GM18870 (cell line): ENCODE results near the gene PIGS.
A peak's percentile ranks its signal among the peaks of the same experiment; 100 is the strongest.
"Not testable (repeated sequence)": the region's sequence is repeated elsewhere in the genome, so short reads cannot be mapped to it uniquely, and the experiment has no call there.

Experiments used
- ATAC-seq: cut with Tn5 transposase; IDR thresholded peaks from one replicate; pipeline ENCODE4 v1.9.1; 2021; ENCODE audit warnings: moderate library complexity; ENCODE audit not compliant: unreplicated experiment

Gene PIGS

GRCh38 chr17:28579526-28579925, 8.2 kb upstream of the PIGS start:
- no peak for ATAC-seq

GRCh38 chr17:28578246-28579195, 7.2 kb upstream of the PIGS start:
- ATAC-seq = no peak

- ATAC-seq = no peak
These were observed 6.1 kb upstream of the PIGS start for GRCh38 chr17:28577466-28577824.

GRCh38 chr17:28576758-28577465, 5.6 kb upstream of the PIGS start, which contains the start of gene ALDOC:
Gene ALDOC (minus strand): TSS chr17:28576895. CDS start chr17:28575532, 1,363 bp downstream.
- peak; percentile 68 for ATAC-seq

GRCh38 chr17:28576016-28576415, 4.7 kb upstream of the PIGS start:
- not testable (repeated sequence) for ATAC-seq

GRCh38 chr17:28575126-28575795, 3.9 kb upstream of the PIGS start:
- ATAC-seq = no peak

GRCh38 chr17:28574526-28574925, 3.2 kb upstream of the PIGS start:
- ATAC-seq = no peak

- ATAC-seq = no peak
These were observed 2.7 kb upstream of the PIGS start for GRCh38 chr17:28573966-28574480.

- ATAC-seq = no peak
These were observed 2.2 kb upstream of the PIGS start for GRCh38 chr17:28573521-28573920.

GRCh38 chr17:28573040-28573380, 1.7 kb upstream of the PIGS start:
- ATAC-seq = no peak

- ATAC-seq = no peak
These were observed 1.1 kb upstream of the PIGS start for GRCh38 chr17:28572259-28573039.

GRCh38 chr17:28570716-28571360, 486 bp downstream of the PIGS start:
- no peak for ATAC-seq

GRCh38 chr17:28569446-28569845, 1.9 kb downstream of the PIGS start:
- no peak for ATAC-seq

GRCh38 chr17:28567604-28568003, 3.7 kb downstream of the PIGS start:
- ATAC-seq = no peak

- ATAC-seq = no peak
These were observed 7.8 kb downstream of the PIGS start for GRCh38 chr17:28563475-28563874.

GRCh38 chr17:28555022-28555421, 16.3 kb downstream of the PIGS start:
- no peak for ATAC-seq

GRCh38 chr17:28554565-28554964, 16.8 kb downstream of the PIGS start:
- ATAC-seq = no peak

GRCh38 chr17:28553000-28553505, 18.3 kb downstream of the PIGS start:
- no peak for ATAC-seq

- ATAC-seq = no peak
These were observed 18.9 kb downstream of the PIGS start, which contains the start of gene UNC119 for GRCh38 chr17:28552176-28552999. Gene UNC119 (minus strand): TSS chr17:28552624. CDS start chr17:28552557, 67 bp downstream.
